GM19193 (cell line): ENCODE measurements around the gene BOC.

Experiments
- POLR2A ChIP-seq: IDR thresholded peaks from 4 replicates; pipeline ENCODE4 v1.6.1; 2011; ENCODE audit not compliant: insufficient read depth, insufficient read length; ENCODE audit errors: extremely low read depth

Gene BOC

GRCh38 chr3:113183748-113184661, 27.4 kb upstream of the BOC start:
- TF ChIP-seq POLR2A, result no peak

- TF ChIP-seq POLR2A, result no peak
These were observed 26.0 kb upstream of the BOC start for GRCh38 chr3:113185194-113185835.

- no peak for TF ChIP-seq POLR2A
These were observed 24.8 kb upstream of the BOC start for GRCh38 chr3:113186566-113186965.

GRCh38 chr3:113193288-113193687, 18.1 kb upstream of the BOC start:
- no peak for TF ChIP-seq POLR2A

- no peak for TF ChIP-seq POLR2A
These were observed 17.6 kb upstream of the BOC start for GRCh38 chr3:113193719-113194118.

GRCh38 chr3:113194823-113195401, 16.4 kb upstream of the BOC start:
- TF ChIP-seq POLR2A, result no peak

- TF ChIP-seq POLR2A, result no peak
These were observed 11.0 kb upstream of the BOC start for GRCh38 chr3:113200351-113200750.

- no peak for TF ChIP-seq POLR2A
These were observed 10.4 kb upstream of the BOC start for GRCh38 chr3:113200946-113201345.

GRCh38 chr3:113204371-113204770, 7.0 kb upstream of the BOC start:
- TF ChIP-seq POLR2A, result no peak

GRCh38 chr3:113205481-113205880, 5.9 kb upstream of the BOC start:
- no peak for TF ChIP-seq POLR2A

GRCh38 chr3:113210604-113211329, 590 bp upstream of the BOC start:
- no peak for TF ChIP-seq POLR2A

- TF ChIP-seq POLR2A, result no peak
These were observed 940 bp downstream of the BOC start for GRCh38 chr3:113212150-113212843.

- no peak for TF ChIP-seq POLR2A
These were observed 1.6 kb downstream of the BOC start for GRCh38 chr3:113212844-113213375.

- TF ChIP-seq POLR2A, result no peak
These were observed 2.7 kb downstream of the BOC start for GRCh38 chr3:113213896-113214587.
